ENCODE measurements around the gene VPS13C.
A peak's percentile ranks its signal among the peaks of the same experiment; 100 is the strongest.
"Not testable (repeated sequence)": the region's sequence is repeated elsewhere in the genome, so short reads cannot be mapped to it uniquely, and the experiment has no call there.

Gene VPS13C

DNA sequence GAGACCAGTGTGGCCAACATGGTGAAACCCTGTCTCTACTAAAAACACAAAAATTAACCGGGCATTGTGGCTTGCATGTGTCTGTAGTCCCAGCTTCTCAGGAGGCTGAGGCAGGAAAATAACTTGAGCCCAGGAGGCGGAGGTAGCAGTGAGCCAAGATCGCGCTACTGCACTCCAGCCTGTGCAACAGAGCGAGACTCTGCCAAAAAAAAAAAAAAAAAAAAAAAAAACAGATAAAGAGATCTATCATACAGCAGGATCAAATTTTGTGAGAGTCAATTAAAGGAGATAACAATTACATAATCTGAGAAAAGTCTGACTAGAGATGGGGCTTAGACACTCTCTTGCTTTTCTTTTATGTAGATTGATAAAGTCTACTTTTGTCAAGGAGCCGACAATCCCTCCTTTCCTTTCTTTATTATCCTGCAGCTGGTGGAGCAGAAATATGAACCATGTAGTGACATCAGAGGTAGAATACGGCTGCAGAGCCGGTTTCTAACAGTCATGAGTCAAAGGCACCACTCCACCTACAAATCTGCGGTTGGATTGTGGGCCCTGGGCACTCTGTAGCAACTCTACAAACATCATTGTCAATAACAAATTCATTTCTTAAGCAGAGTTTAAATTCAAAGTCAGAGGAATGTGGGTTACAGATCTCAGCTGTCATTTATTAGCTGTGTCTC, 15.5 kb upstream of the VPS13C start:
- no peak for DNase-seq (ENCODE audit: low spot score)

DNA sequence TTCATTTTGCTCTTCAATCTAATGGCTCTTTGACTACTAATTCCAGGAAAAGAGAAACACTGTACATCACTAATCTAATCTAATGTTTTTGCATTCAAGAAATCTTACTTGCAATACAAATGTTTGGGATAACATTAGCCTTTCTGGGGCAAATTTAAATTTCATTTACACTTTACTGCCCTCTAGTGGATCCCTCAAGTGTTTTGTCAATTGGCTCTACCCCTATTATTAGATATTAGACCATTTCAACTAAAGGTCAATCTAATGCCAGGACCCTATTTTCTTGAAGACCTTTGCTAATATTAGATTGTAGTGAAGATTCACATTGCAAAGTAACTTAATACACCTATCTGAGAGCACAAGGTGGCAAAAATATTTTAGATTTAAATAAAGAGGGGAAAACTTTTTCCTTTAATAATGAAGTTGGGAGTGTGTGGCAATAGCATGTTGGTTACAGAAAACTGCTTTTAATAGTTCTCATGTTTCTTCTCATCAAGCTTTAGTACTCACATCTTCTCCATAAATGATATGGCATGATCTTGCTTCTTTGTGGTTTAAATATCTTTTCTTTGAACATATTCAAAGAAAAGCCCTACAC, 11.6 kb upstream of the VPS13C start:
- no peak for DNase-seq (ENCODE audit: low spot score)

DNA sequence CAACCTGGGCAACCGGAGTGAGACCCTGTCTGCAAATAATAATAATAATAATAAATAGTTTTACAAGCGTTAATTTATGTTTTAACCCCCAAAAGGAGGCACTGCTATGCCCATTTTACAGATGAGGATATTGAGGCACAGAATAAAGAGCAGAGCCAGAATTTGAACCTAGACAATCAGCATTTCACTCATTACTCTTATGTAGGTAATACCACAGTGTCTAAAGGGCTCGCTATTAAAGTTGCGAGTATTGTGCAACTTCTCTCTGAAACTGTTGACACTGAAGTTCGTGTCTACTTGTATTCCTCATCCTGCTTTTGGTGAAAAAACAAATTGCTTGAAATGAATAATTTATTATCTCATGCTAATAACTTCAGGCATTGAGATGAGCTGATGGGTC, 9.3 kb upstream of the VPS13C start:
- no peak for DNase-seq (ENCODE audit: low spot score)

DNA sequence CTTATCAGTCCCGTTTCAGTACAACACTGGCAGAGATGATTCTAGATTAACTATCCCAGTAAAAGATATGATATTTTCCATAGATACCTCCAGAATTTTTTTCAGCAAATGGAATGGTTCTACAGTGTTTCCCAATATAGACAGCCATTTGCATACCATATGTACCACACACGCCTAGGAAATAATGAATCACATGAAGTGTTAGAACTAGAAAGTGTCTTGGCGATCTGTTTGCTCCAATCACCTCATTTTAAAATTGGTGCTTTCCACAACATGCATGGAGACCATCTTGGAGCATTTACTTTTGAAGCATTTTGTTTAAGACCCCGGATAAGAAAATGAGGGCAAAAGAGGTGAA, 8.5 kb upstream of the VPS13C start:
- DNase-seq (ENCODE audit: low spot score): no peak

DNA sequence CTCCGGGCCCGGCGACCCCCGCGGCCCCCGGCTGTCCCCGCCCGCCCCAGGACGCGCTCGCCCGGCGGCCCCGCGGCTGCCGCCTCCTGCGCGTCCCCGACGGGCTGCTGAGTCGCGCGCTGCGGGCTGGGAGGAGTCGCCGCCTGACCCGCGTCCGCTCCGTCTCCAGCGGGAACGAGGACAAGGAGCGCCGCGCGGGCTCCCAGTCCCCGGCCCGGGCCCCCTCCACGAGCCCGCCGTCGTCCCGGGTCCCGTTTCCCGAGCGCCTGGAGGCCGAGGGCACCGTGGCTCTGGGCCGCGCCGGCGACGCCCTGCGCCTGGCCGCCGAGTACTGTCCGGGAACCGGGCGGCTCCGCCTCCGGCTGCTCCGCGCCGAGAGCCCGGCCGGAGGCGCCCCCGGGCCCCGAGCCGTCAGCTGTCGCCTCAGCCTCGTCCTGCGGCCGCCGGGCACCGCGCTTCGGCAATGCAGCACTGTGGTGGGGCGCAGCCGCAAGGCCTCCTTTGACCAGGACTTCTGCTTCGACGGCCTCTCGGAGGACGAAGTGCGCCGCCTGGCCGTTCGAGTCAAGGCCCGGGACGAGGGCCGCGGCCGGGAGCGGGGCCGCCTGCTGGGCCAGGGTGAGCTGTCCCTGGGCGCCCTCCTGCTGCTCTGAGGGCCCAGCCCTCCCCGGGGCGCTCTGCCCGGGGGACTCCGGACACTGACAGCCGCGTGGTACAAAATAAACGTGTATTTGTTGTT, 8.0 kb upstream of the VPS13C start:
- peak; percentile 77 for DNase-seq (ENCODE audit: low spot score)

DNA sequence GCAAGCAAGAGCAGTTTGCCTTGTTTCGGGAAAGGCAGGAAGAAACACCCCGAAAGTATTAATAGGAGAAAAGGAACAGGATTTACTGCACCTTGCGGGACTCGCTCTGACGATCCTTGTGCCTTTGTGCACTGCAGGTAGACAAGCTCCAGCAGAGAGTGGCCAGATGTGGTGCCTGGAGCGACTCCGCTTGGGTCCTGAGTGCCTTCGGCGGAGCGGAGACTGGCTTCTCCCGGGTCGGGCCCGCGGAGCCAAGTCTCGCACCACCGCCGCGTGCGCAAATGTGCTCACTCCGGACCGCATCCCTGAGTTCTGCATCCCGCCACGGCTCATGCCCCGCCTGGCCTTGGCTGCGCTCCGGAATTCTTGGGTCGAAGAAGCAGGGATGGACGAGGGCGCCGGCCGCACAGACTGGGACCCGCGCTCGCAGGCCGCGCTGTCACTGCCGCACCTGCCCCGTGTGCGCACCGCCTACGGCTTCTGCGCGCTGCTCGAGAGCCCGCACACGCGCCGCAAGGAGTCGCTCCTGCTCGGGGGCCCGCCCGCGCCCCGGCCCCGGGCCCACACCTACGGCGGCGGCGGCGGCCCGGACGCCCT, 7.3 kb upstream of the VPS13C start:
- peak; percentile 57 for DNase-seq (ENCODE audit: low spot score)

DNA sequence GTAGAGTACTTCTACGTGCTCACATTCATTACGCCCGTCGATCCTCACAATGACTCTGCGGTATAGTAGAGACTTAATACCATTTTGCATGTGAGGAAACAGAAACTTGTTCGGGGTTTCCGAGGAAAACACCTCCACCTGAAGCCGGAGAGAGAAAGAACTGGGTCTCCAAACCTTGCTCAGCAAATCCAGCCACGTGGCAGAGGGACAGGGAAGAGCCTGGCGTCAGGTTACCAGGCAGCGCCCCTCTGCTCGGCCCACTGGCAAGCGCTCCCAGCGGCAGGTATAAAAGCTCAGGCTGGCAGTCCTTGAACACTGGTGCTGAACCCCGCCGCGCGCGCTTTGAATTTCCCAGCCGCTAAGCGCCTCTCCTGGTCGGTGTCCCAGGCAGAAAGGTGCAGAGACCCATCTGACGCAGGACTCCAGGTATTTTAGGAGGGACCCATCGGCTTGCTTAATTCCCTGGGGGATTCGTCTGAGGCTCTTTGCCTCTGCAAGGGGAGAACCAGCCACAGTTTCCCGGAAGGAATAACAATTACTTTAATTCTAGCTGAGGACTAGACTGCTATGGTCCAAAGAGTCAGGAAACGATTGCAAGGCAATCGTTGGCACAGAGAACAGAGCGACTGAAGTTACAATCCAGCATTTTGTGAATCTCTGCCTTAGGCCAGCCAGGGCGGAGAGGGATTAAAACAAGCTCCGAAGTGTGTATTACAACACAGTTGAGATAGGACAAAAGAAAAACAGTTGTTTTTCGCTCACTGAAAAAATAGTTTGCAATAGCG, 6.6 kb upstream of the VPS13C start, which contains the start of gene C2CD4A:
C2CD4A (plus strand) TSS at position 315 of the 785 bp plus-strand sequence. CDS start 637 bp downstream, outside the sequence.
- DNase-seq (ENCODE audit: low spot score): peak; percentile 84

DNA sequence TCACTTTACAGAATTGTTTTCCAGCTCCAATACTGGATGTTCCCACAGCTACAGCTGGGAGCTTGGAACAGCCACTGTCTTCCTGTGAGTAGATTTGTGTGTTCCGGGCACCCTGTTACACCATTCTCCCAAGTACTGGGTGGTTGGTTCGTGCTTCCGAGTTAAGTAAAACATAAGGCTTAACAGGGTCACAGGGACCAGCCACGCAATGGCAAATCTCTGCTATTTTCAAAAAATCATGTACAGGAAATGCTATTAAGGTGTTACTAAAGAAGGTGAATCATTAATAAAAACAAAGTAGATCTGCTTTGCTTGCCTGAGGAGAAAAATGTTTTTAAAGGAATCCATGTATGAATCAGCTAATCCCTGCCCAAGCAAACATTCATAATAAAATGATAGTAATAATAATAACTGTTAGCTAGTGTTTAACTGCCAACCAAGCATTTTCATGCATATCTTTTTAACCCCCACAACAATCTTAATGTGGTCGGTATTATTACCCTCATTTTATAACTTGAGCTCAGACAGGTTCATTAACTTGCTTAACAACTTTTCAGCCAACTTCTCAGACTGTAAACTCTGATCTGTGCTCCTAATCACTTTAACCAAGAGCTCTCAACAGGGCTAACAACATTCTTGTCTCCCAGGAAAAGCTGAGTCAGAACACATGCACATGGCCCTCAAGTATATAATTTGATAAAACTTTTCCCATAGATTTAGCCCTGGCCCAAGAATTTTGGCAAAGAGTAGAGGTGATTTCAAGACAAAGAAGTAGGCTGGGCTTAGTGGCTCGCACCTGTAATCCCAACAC, 3.8 kb upstream of the VPS13C start:
- DNase-seq (ENCODE audit: low spot score): no peak

DNA sequence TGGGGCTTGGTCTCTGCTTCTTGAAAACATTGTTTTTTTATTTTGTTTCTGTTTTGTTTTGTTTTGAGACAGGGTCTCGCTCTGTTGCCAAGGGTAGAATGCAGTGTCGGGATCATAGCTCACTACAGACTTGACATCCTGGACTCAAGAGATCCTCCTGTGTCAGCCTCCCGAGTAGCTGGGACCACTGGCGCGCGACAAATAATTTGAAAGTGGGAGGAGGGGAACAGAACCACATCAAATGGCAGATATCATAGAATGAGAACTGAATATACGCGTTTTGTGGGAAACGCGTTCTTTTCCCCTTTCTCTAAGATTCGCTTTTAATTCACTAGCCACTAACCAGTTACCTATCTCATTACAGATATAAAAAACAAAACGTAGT, 641 bp upstream of the VPS13C start:
- DNase-seq (ENCODE audit: low spot score): no peak

DNA sequence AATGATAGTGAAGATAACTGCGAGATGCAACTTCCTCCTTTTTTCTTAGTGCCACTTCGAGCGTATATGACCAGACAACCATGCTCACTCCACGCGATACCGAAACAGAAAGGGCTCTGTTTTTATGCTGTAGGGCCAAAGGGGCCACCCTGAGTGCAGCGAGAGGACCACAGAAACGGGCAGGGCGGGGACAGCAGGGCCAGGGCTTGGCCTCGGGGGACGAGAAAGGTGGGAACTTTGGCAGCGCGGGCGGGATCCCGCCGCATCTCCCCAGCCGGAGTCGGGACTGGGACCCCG, 483 bp downstream of the VPS13C start:
- DNase-seq (ENCODE audit: low spot score): no peak

DNA sequence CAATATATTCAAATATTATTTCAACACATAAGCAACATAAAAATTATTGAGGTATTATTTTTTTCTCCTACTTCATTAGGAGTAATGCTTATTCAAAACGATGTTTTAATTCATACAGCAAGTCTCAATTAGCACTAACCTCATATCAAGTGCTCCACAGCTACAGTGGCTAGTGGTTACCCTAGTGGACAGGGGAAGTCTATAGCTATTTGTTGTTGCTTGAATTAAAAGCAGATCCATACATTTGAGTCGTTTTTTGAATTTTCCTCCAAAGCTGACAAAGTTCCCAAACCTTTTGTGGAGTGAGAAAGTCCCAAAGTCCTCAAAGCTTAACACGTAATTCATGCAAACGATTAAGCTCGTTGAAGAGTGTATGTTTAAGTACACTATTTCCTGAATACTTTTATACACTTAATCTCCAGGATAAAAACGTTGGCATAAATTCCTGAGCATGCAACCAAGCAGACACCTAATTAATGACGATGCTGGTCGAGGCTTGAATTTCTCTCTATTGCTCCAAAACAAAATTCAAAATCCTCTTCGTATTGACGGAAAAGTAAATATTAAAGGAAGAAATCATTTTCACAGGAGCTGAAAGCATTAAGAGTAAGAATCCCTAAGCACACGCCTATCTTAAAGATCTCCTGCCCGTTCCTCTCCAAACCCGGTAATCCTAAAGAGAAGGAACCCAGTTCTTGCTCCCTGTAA, 985 bp downstream of the VPS13C start:
- DNase-seq (ENCODE audit: low spot score): no peak

DNA sequence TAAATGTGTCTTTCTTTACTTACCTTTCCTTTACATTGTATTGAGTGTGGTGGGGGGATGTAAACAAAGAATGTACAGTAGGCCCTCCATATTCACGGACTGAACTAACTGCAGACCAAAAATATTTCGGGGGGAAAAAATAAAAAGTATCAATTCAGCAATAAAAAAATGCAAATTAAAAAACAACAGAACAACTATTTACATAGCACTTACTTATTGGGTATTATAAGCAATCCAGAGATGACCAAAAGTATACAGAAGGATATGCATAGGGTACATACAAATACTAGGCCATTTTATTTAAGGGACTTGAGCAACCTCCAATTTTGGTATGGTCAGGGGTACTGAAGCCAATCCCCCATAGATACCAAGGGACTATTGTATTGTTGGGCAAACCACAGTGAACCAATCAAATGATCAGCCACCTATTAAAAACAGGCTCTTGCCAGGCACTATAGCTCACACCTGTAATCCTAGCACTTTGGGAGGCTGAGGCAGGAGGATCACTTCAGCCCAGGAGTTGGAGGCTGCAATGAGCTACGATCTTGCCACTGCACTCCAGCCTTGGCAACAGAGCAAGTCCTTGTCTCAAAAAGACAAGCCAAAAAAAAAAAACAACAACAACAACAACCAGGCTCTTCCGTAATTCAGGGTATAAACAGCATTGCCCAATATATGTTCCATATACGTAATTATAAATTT, 1.8 kb downstream of the VPS13C start:
- DNase-seq (ENCODE audit: low spot score): no peak

DNA sequence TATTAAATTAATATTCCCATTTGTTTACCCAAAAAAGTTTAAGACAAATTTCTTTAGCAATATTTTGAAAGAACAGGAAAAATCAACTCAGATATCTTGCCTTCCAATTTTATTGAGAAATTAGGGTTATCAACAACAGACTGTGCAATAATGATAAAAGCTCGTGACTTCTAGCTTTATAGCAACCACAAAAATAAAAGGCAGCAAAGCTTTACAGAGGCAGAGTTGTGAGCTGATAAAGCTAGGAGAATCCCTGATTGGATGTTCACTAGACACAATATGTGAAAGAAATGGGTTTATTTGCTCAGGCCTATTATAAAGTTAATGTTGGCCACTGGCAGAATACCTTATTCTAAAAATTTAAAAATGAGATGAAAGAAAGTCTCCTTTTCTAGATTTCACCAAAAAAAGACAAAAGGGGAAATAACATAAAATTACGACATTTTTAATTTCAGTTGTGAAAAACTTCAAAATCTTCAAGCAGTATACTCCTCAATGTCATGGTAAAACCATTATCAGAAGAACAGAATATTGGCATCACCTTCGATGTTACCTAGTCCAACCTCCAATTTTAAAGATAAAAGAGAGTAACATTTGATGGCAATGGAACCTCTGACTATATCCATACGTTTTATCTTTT, 2.8 kb downstream of the VPS13C start:
- no peak for DNase-seq (ENCODE audit: low spot score)

DNA sequence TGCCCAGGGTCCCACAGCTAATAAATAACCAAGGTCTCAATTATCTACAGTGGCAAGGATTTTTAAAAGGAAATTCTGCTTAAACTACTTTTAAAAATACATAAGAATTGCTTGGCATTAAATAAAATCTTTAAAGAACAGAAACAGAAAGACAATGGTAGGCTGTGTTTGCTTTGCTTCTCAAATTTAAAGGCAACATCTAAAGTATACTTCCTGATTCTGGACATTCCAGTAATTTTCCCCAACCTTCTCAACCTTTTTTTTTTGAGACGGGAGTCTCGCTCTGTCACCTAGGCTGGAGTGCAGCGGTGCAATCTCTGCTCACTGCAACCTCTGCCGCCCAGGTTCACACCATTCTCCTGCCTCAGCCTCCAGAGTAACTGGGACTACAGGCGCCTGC, 5.3 kb downstream of the VPS13C start:
- no peak for DNase-seq (ENCODE audit: low spot score)

DNA sequence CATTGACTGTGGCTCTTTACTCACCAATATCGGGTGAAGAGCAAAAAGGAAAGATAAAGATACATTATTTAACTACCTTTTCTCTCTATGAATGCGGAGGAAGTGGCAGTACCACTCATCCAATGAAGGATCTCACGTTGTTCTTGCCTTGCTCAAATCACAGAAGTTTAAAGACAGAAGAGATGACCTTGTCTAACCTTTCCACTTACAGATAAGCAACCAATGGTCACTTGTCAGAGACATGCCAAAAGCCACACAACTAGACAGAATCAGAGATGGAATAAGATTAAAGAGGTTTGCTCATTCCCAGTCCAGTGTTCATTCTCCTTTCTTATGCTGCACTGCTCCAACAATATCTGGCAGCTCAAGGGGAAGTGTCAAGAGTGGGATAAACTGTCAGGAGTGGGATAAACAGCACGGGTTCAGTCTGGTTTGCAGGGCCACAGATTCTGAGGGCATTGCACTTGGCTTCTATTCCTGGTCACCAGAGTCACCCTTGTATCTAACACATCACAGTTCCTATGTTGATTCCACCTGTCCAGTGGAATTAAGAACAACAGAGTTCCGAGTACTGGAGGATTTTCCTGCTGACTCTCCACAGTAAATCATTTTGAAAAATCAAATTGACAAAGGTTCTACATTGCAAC, 6.7 kb downstream of the VPS13C start:
- DNase-seq (ENCODE audit: low spot score): no peak

DNA sequence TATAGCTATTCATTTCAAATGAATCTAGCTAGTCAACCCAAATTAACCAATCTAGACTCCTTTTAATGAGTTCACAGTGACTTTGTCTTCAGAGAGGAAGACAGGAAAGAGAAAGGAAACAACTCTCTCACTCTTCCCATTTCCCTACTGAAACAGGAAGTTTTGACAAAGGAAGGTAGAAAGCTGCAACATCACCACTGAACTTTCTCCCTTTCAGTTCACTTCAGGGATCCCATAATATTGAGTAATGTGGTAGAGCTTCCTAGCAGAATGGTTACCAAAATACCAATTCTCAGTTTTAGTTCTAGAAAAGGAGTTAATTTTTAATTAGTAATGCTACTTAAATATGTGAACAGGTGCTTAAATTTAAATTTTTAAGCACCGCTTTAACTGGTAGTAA, 7.5 kb downstream of the VPS13C start:
- DNase-seq (ENCODE audit: low spot score): no peak

DNA sequence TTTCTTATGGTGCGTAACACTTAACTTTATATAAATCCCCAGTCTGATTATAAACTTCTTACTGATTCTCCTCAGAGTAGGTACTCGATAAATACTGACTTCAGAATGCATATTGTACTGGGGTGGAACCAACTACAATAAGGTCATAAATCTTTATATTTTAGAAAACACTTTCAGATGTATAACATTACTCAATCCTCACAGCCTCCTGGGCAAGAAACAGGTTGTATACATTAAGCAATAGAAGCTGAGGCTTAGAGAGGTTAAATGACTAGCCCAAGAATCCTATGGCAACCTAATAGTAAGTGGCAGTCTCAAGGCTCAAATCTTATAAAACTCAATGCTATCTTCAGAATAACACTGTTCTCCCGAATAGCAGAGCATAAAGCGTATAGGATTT, 9.1 kb downstream of the VPS13C start:
- DNase-seq (ENCODE audit: low spot score): no peak

DNA sequence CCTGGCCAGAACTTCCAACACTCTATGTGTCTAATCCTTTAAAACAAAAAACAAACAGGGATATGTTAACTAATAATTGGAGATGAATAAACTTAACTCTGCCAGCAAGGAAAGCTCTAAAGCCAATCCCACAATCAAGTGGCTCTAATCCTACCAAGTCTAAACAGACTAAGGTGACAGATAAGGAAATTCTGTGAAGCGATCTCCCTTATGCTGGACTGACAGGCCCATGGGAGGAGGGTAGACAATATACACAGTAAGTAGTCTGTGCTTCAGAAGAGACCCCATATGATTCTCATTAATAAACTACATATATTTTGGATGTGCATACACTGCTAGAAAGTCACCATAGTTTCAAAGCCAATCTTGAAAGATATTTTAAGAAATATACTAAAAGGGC, 10.1 kb downstream of the VPS13C start:
- DNase-seq (ENCODE audit: low spot score): no peak

DNA sequence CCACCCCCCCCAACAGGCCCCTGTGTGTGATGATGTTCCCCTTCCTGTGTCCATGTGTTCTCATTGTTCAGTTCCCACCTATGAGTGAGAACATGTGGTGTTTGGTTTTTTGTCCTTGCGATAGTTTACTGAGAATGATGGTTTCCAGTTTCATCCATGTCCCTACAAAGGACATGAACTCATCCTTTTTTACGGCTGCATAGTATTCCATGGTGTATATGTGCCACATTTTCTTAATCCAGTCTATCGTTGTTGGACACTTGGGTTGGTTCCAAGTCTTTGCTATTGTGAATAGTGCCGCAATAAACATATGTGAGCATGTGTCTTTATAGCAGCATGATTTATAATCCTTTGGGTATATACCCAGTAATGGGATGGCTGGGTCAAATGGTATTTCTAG, 12.0 kb downstream of the VPS13C start:
- not testable (repeated sequence) for DNase-seq (ENCODE audit: low spot score)
